HepG2 (cell line): ENCODE results near the gene KATNA1. TPM values are rescaled to one million over a fixed set of nuclear protein-coding genes. Genes with fewer than 3 reads are reported as not detected.

ENCODE experiments used
- KMT2B ChIP-seq: IDR thresholded peaks from 2 replicates; pipeline ENCODE4 v1.6.1; 2016; ENCODE audit warnings: missing genetic modification reagents, missing compliant biosample characterization
- NFE2L2 ChIP-seq: fragments of 150-350 bp; IDR thresholded peaks from 2 replicates; pipeline ENCODE4 v1.6.1; 2014; ENCODE audit warnings: low read length
- PPARG ChIP-seq: conservative IDR thresholded peaks from 2 replicates; pipeline ENCODE4 v1.6.1; 2016; ENCODE audit warnings: missing biosample characterization, missing genetic modification reagents
- PRMT3 ChIP-seq: sonication (generic); formaldehyde crosslinking; IDR thresholded peaks from 2 replicates; pipeline ENCODE4 v1.8.1; 2022; ENCODE audit warnings: low read depth, mild to moderate bottlenecking, moderate library complexity, missing genetic modification reagents, borderline replicate concordance
- ZNF749 ChIP-seq: sonication (generic); formaldehyde crosslinking; IDR thresholded peaks from 2 replicates; pipeline ENCODE4 v1.8.0; 2022; ENCODE audit warnings: mild to moderate bottlenecking, missing genetic modification reagents, moderate library complexity, borderline replicate concordance
- ZSCAN20 ChIP-seq: sonication (generic); formaldehyde crosslinking; IDR thresholded peaks from 2 replicates; pipeline ENCODE4 v1.4.0; 2020; ENCODE audit warnings: missing genetic modification reagents, mild to moderate bottlenecking, borderline replicate concordance
- polyA plus RNA-seq, 8 experiments: library from polyadenylated mRNA; depleted of rRNA in 3 of 8; stranded (reverse) in 7 of 8; unstranded in 1 of 8; fragments of >200 nt; fragmentation: Illumina TruSeq in 4 of 8; extraction: Trizol in 4 of 8; gene quantifications; 2 replicates each; pipeline versions ENCODE4 v1.2.1 to v1.2.3, GENCODE V29; 2011 to 2016; ENCODE audit warnings: low read depth in 4 of 8, missing spikeins in 1 of 8, mixed read lengths in 1 of 8; ENCODE audit not compliant: insufficient read depth in 1 of 8
- total RNA-seq, 5 experiments: library from RNA; depleted of rRNA; stranded (reverse); fragments of >200 nt; fragmentation: Illumina TruSeq; extraction: Trizol; gene quantifications; 2 replicates each; pipeline ENCODE4 v1.2.3, GENCODE V29; 2016; ENCODE audit warnings: low read depth in 1 of 5
- TF ChIP-seq, protein P1 (sequence below): sonication (generic); formaldehyde crosslinking; IDR thresholded peaks from 2 replicates; pipeline ENCODE4 v1.8.1; 2023; ENCODE audit warnings: mild to moderate bottlenecking, missing genetic modification reagents
- TF ChIP-seq, protein P2 (sequence below): sonication (generic); formaldehyde crosslinking; IDR thresholded peaks from 2 replicates; pipeline ENCODE4 v1.5.0; 2020; ENCODE audit warnings: mild to moderate bottlenecking, missing genetic modification reagents
- TF ChIP-seq, protein P3 (sequence below): sonication (generic); formaldehyde crosslinking; IDR thresholded peaks from 2 replicates; pipeline ENCODE4 v1.4.0; 2020; ENCODE audit warnings: missing genetic modification reagents
- TF ChIP-seq, protein P4 (sequence below): sonication (generic); IDR thresholded peaks from 2 replicates; pipeline ENCODE4 v1.6.1; 2016; ENCODE audit warnings: low read depth, borderline replicate concordance
- TF ChIP-seq, protein P5 (sequence below): sonication (generic); formaldehyde crosslinking; IDR thresholded peaks from 2 replicates; pipeline ENCODE4 v1.8.0; 2022; ENCODE audit warnings: mild to moderate bottlenecking, missing genetic modification reagents, borderline replicate concordance
- TF ChIP-seq, protein P6 (sequence below): sonication (generic); formaldehyde crosslinking; IDR thresholded peaks from 2 replicates; pipeline ENCODE4 v1.9.0; 2022; ENCODE audit warnings: low read depth, missing genetic modification reagents

KATNA1 gene
- total and polyA plus RNA-seq, 2 of the 13 experiments (the other 11 are each of a cell fraction or from before 2014, with no cell fraction given), result 14.8 to 25.3 TPM

DNA sequence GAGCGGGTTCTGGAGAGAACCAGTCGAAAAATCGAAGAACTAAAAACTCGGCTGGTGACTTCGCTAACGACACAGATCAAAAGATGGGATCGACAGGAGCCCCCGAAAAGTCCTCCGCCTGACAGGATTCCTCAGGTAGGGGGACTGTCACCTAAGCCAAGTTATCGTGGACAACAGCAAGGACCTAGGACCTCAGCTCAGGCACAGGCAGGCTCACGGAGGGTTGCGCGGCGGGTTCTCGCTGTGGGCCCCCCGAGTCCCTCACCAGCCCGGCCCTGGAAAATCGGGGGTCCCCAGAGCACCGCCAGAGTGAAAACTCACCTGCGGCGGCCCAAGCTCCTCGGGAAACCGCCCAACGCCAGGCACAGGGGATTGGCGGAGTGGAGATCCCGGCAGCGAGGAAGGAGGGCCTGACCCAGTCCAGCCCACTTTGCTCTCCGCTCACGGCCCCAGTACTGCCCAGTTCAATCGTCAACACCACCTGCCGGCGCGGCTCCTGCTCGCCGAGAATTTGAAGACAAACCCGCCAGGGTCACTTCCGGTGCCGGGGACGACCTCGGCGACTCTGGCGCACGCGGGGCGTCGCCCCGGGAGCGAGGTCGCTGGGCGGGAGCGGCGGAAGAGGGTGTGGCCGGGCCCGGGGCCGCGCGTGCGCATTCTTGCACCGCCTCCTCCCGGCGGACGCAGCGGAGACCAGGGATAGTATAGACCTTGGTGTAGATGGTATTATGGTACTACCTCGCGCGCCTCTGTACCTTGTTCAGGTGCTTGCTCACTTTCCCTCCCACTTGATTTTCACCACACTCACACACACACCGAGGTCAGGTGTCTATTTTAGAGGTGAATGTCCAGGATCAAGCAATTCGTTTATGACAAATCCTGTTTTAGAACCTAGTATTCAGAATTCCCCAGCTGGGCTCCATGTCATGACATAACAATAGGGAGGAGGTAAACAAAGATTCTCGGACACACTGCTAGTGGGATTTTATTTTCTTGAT, at the start of gene KATNA1 (continued):
- TF ChIP-seq, protein P1, sequence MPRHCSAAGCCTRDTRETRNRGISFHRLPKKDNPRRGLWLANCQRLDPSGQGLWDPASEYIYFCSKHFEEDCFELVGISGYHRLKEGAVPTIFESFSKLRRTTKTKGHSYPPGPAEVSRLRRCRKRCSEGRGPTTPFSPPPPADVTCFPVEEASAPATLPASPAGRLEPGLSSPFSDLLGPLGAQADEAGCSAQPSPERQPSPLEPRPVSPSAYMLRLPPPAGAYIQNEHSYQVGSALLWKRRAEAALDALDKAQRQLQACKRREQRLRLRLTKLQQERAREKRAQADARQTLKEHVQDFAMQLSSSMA, result peak; percentile 96; the same call in 1 of the 2 replicates
- TF ChIP-seq NFE2L2 (no peak), ZSCAN20 (CRISPR knock-in tag) (peak; percentile 99), KMT2B (CRISPR knock-in tag) (peak; percentile 98), PPARG (CRISPR knock-in tag) (peak; percentile 81; the same call in 1 of the 2 replicates), ZNF749 (peak; percentile 99), PRMT3 (peak; percentile 99)
- TF ChIP-seq, protein P2, sequence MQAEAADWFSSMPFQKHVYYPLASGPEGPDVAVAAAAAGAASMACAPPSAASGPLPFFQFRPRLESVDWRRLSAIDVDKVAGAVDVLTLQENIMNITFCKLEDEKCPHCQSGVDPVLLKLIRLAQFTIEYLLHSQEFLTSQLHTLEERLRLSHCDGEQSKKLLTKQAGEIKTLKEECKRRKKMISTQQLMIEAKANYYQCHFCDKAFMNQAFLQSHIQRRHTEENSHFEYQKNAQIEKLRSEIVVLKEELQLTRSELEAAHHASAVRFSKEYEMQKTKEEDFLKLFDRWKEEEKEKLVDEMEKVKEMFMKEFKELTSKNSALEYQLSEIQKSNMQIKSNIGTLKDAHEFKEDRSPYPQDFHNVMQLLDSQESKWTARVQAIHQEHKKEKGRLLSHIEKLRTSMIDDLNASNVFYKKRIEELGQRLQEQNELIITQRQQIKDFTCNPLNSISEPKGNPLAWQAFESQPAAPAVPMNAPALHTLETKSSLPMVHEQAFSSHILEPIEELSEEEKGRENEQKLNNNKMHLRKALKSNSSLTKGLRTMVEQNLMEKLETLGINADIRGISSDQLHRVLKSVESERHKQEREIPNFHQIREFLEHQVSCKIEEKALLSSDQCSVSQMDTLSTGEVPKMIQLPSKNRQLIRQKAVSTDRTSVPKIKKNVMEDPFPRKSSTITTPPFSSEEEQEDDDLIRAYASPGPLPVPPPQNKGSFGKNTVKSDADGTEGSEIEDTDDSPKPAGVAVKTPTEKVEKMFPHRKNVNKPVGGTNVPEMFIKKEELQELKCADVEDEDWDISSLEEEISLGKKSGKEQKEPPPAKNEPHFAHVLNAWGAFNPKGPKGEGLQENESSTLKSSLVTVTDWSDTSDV (CRISPR knock-in tag), result peak; percentile 99
- TF ChIP-seq, protein P3, sequence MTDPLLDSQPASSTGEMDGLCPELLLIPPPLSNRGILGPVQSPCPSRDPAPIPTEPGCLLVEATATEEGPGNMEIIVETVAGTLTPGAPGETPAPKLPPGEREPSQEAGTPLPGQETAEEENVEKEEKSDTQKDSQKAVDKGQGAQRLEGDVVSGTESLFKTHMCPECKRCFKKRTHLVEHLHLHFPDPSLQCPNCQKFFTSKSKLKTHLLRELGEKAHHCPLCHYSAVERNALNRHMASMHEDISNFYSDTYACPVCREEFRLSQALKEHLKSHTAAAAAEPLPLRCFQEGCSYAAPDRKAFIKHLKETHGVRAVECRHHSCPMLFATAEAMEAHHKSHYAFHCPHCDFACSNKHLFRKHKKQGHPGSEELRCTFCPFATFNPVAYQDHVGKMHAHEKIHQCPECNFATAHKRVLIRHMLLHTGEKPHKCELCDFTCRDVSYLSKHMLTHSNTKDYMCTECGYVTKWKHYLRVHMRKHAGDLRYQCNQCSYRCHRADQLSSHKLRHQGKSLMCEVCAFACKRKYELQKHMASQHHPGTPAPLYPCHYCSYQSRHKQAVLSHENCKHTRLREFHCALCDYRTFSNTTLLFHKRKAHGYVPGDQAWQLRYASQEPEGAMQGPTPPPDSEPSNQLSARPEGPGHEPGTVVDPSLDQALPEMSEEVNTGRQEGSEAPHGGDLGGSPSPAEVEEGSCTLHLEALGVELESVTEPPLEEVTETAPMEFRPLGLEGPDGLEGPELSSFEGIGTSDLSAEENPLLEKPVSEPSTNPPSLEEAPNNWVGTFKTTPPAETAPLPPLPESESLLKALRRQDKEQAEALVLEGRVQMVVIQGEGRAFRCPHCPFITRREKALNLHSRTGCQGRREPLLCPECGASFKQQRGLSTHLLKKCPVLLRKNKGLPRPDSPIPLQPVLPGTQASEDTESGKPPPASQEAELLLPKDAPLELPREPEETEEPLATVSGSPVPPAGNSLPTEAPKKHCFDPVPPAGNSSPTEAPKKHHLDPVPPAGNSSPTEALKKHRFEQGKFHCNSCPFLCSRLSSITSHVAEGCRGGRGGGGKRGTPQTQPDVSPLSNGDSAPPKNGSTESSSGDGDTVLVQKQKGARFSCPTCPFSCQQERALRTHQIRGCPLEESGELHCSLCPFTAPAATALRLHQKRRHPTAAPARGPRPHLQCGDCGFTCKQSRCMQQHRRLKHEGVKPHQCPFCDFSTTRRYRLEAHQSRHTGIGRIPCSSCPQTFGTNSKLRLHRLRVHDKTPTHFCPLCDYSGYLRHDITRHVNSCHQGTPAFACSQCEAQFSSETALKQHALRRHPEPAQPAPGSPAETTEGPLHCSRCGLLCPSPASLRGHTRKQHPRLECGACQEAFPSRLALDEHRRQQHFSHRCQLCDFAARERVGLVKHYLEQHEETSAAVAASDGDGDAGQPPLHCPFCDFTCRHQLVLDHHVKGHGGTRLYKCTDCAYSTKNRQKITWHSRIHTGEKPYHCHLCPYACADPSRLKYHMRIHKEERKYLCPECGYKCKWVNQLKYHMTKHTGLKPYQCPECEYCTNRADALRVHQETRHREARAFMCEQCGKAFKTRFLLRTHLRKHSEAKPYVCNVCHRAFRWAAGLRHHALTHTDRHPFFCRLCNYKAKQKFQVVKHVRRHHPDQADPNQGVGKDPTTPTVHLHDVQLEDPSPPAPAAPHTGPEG (CRISPR knock-in tag), result peak; percentile 96
- TF ChIP-seq, protein P4, sequence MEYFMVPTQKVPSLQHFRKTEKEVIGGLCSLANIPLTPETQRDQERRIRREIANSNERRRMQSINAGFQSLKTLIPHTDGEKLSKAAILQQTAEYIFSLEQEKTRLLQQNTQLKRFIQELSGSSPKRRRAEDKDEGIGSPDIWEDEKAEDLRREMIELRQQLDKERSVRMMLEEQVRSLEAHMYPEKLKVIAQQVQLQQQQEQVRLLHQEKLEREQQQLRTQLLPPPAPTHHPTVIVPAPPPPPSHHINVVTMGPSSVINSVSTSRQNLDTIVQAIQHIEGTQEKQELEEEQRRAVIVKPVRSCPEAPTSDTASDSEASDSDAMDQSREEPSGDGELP, result 0 out of 2 replicates have a peak, but pooled peaks have one; percentile 46
- TF ChIP-seq, protein P5, sequence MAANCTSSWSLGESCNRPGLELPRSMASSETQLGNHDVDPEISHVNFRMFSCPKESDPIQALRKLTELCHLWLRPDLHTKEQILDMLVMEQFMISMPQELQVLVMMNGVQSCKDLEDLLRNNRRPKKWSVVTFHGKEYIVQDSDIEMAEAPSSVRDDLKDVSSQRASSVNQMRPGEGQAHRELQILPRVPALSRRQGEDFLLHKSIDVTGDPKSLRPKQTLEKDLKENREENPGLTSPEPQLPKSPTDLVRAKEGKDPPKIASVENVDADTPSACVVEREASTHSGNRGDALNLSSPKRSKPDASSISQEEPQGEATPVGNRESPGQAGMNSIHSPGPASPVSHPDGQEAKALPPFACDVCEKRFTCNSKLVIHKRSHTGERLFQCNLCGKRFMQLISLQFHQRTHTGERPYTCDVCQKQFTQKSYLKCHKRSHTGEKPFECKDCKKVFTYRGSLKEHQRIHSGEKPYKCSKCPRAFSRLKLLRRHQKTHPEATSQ (CRISPR knock-in tag), result peak; percentile 93; the same call in 1 of the 2 replicates
- TF ChIP-seq, protein P6, sequence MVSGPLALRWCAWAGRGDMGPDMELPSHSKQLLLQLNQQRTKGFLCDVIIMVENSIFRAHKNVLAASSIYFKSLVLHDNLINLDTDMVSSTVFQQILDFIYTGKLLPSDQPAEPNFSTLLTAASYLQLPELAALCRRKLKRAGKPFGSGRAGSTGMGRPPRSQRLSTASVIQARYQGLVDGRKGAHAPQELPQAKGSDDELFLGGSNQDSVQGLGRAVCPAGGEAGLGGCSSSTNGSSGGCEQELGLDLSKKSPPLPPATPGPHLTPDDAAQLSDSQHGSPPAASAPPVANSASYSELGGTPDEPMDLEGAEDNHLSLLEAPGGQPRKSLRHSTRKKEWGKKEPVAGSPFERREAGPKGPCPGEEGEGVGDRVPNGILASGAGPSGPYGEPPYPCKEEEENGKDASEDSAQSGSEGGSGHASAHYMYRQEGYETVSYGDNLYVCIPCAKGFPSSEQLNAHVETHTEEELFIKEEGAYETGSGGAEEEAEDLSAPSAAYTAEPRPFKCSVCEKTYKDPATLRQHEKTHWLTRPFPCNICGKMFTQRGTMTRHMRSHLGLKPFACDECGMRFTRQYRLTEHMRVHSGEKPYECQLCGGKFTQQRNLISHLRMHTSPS (CRISPR knock-in tag), result peak; percentile 84; the same call in 1 of the 2 replicates
